Liver (tissue), 9 donors: ENCODE data around the gene ARHGAP12. TPM values are rescaled to one million over a fixed set of nuclear protein-coding genes. Genes with fewer than 3 reads are reported as not detected.

Experiments
- DNase-seq: peaks from one replicate; pipeline ENCODE4 v3.0.0-alpha.2; 2017; ENCODE audit warnings: low spot score
- H3K27ac ChIP-seq, 2 donors: one replicate each; pipeline ENCODE4 v1.7.0; 2013; ENCODE audit warnings: inconsistent platforms in 2 of 2, low read length in 2 of 2, control low read depth in 1 of 2, low read depth in 1 of 2, mild to moderate bottlenecking in 1 of 2
- H3K27me3 ChIP-seq, 4 donors: one replicate each; pipeline versions ENCODE4 v1.6.1 to v1.7.0; 2013; ENCODE audit warnings: low read length in 3 of 4, inconsistent platforms in 1 of 4, mild to moderate bottlenecking in 1 of 4, moderate library complexity in 1 of 4; ENCODE audit not compliant: control insufficient read depth in 4 of 4, insufficient read depth in 4 of 4
- H3K36me3 ChIP-seq, 4 donors: one replicate each; pipeline versions ENCODE4 v1.6.1 to v1.7.0; 2013; ENCODE audit warnings: low read length in 3 of 4, mild to moderate bottlenecking in 3 of 4, low read depth in 1 of 4, moderate library complexity in 1 of 4; ENCODE audit not compliant: control insufficient read depth in 4 of 4, insufficient read depth in 3 of 4
- H3K4me1 ChIP-seq, 4 donors: one replicate each; pipeline versions ENCODE4 v1.6.1 to v1.7.0; 2013; ENCODE audit warnings: low read length in 3 of 4, mild to moderate bottlenecking in 3 of 4, moderate library complexity in 1 of 4; ENCODE audit not compliant: control insufficient read depth in 4 of 4, insufficient read depth in 4 of 4
- H3K4me3 ChIP-seq, 3 donors: one replicate each; pipeline versions ENCODE4 v1.6.1 to v1.7.0; 2013; ENCODE audit warnings: low read length in 3 of 3, control low read depth in 1 of 3, low read depth in 1 of 3, mild to moderate bottlenecking in 1 of 3
- H3K9ac ChIP-seq, 2 donors: one replicate each; pipeline ENCODE4 v1.7.0; 2013; ENCODE audit warnings: low read length in 2 of 2, mild to moderate bottlenecking in 2 of 2, moderate library complexity in 2 of 2, control low read depth in 1 of 2, low read depth in 1 of 2
- H3K9me3 ChIP-seq, 4 donors: one replicate each; pipeline versions ENCODE4 v1.6.1 to v1.7.0; 2013; ENCODE audit warnings: low read length in 3 of 4; ENCODE audit not compliant: control insufficient read depth in 4 of 4
- EGR1 ChIP-seq, 2 donors: IDR thresholded peaks; 2 replicates each; pipeline ENCODE4 v1.6.1; 2016 to 2018; ENCODE audit warnings: antibody characterized with exemption in 2 of 2, low read depth in 2 of 2
- FOXA1 ChIP-seq: IDR thresholded peaks from 2 replicates; pipeline ENCODE4 v1.6.1; 2016; ENCODE audit warnings: antibody characterized with exemption
- GABPA ChIP-seq, 2 donors: IDR thresholded peaks in 1 of 2; conservative IDR thresholded peaks in 1 of 2; 2 replicates each; pipeline ENCODE4 v1.6.1; 2016; ENCODE audit warnings: antibody characterized with exemption in 2 of 2, mild to moderate bottlenecking in 1 of 2, moderate library complexity in 1 of 2
- HNF4G ChIP-seq: IDR thresholded peaks from 2 replicates; pipeline ENCODE4 v1.6.1; 2016; ENCODE audit warnings: antibody characterized with exemption
- JUND ChIP-seq, 2 donors: IDR thresholded peaks; 2 replicates each; pipeline ENCODE4 v1.6.1; 2016; ENCODE audit warnings: antibody characterized with exemption in 2 of 2
- REST ChIP-seq: IDR thresholded peaks from 2 replicates; pipeline ENCODE4 v1.6.1; 2016; ENCODE audit warnings: antibody characterized with exemption, mild to moderate bottlenecking
- RXRA ChIP-seq, 2 donors: IDR thresholded peaks; 2 replicates each; pipeline ENCODE4 v1.6.1; 2017 to 2018; ENCODE audit warnings: antibody characterized with exemption in 2 of 2, mild to moderate bottlenecking in 1 of 2
- TAF1 ChIP-seq: conservative IDR thresholded peaks from 2 replicates; pipeline ENCODE4 v1.6.1; 2016; ENCODE audit warnings: antibody characterized with exemption, mild to moderate bottlenecking
- YY1 ChIP-seq: IDR thresholded peaks from 2 replicates; pipeline ENCODE4 v1.6.1; 2016; ENCODE audit warnings: antibody characterized with exemption, mild to moderate bottlenecking
- WGBS: extraction: QIAGEN DNeasy Blood & Tissue Kit; methylation state at CpG from one replicate; pipeline ENCODE4 v1.1.7; 2013; 5-methylcytosine and 5-hydroxymethylcytosine counted together
- polyA plus RNA-seq, 2 donors: library from polyadenylated mRNA; stranded (reverse) in 1 of 2; unstranded in 1 of 2; fragments of 200-250 nt in 1 of 2; fragments of >200 nt in 1 of 2; fragmentation: Nextera tagmentation in 1 of 2; extraction: Ambion mirVana in 1 of 2; gene quantifications; one replicate each; pipeline versions ENCODE4 v1.2.1 to v1.2.3, GENCODE V29; 2013 to 2015
- total RNA-seq, 2 donors: library from RNA; depleted of rRNA; stranded (reverse); fragments of >200 nt; gene quantifications; one replicate each; pipeline ENCODE4 v1.2.3, GENCODE V29; 2014
- TF ChIP-seq, protein P1 (sequence below): IDR thresholded peaks from 2 replicates; pipeline ENCODE4 v1.6.1; 2016; ENCODE audit warnings: antibody characterized with exemption
- TF ChIP-seq, protein P2 (sequence below): IDR thresholded peaks from 2 replicates; pipeline ENCODE4 v1.6.1; 2016; ENCODE audit warnings: antibody characterized with exemption
- TF ChIP-seq, protein P3 (sequence below): fragments of 150-350 bp; IDR thresholded peaks from 2 replicates; pipeline ENCODE4 v1.5.1; 2017; ENCODE audit warnings: improper control_type of control experiment, low read depth, low read length; ENCODE audit not compliant: missing input control
- donor health status: healthy.
- donor health status: healthy.
- donor health status: healthy.
- donor health status: healthy.
- donor health status: healthy.

The ARHGAP12 gene
- total and polyA plus RNA-seq, 4 donors = 7.0 to 29.1 (median 12.3) TPM

GRCh38 chr10:31778627-31779026 lies 150.0 kb downstream of the ARHGAP12 start:
- no peaks in the 10 kb centered on the region for H3K9me3 ChIP-seq
- 97% methylated on average over 3 of the region's 3 CpGs for WGBS
- no peak for TF ChIP-seq GABPA (IDR thresholded peaks at IDR 0.05 in 1 of 2, conservative IDR thresholded peaks at IDR 0.05 in 1 of 2)
- TF ChIP-seq RXRA (IDR thresholded peaks at IDR 0.05) = no peak

GRCh38 chr10:31776159-31776558 lies 152.5 kb downstream of the ARHGAP12 start:
- TF ChIP-seq, protein P1, sequence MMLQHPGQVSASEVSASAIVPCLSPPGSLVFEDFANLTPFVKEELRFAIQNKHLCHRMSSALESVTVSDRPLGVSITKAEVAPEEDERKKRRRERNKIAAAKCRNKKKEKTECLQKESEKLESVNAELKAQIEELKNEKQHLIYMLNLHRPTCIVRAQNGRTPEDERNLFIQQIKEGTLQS = no peak
- TF ChIP-seq, protein P2, sequence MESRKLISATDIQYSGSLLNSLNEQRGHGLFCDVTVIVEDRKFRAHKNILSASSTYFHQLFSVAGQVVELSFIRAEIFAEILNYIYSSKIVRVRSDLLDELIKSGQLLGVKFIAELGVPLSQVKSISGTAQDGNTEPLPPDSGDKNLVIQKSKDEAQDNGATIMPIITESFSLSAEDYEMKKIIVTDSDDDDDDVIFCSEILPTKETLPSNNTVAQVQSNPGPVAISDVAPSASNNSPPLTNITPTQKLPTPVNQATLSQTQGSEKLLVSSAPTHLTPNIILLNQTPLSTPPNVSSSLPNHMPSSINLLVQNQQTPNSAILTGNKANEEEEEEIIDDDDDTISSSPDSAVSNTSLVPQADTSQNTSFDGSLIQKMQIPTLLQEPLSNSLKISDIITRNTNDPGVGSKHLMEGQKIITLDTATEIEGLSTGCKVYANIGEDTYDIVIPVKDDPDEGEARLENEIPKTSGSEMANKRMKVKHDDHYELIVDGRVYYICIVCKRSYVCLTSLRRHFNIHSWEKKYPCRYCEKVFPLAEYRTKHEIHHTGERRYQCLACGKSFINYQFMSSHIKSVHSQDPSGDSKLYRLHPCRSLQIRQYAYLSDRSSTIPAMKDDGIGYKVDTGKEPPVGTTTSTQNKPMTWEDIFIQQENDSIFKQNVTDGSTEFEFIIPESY = no peak
- TF ChIP-seq YY1 = no peak
- no peak overlapping the region for H3K9ac ChIP-seq
- 95% methylated on average over 5 of the region's 5 CpGs for WGBS
- no peaks in the 10 kb centered on the region for H3K36me3 ChIP-seq
- H3K27me3 ChIP-seq = no peaks in the 10 kb centered on the region
- DNase-seq = no peak
- no peaks in the 10 kb centered on the region for H3K4me1 ChIP-seq
- H3K9me3 ChIP-seq = no peaks in the 10 kb centered on the region
- H3K27ac ChIP-seq = no peak overlapping the region
- H3K4me3 ChIP-seq = no peak overlapping the region

More at GRCh38 chr10:31778627-31779026, 150.0 kb downstream of the ARHGAP12 start:
- Histone ChIP-seq H3K4me1 (no peaks in the 10 kb centered on the region), H3K36me3 (no peaks in the 10 kb centered on the region), H3K9ac (no peak overlapping the region), H3K4me3 (no peak overlapping the region), H3K27ac (no peak overlapping the region), H3K27me3 (no peaks in the 10 kb centered on the region)
- DNase-seq = no peak

DNA sequence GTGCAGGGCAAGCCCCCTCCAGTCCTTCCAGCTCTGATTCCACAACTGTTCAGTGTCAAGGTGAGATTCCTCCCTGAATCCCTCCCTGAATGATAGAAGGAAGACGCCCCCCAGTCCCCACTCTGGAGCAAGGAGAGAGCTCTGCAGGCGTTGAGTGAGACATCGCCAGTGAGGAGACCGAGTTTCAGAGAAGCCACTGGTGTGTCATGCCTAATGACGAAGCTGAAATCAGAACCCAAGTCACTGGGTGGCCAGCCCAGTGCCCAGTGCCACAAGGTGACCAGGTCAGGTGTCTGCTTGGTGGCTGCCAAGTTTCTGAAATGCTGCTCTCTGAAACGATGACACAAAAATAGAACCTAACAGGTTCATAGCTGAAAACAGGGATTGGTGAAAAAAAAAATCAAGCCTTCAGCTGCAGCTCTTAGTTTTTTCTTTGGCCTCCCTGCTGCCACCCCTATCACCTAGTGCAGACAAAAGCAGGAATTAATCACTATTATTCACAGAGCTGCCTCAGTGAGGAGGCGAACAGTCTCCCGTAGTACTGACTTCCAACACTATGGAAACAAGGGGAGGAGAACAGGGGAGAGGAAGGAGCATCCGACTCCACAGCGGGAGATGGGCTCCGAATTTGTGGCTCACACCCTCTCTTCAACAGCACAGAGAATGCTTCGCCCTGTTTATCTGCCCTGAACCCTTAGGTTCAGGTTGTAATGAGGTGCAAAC lies 153.5 kb downstream of the ARHGAP12 start:
- WGBS = 87% methylated on average over 12 of the region's 12 CpGs
- TF ChIP-seq EGR1 (IDR thresholded peaks at IDR 0.05; ENCODE audit: low read depth in 2 of 2) = no peak
- TF ChIP-seq, protein P3, sequence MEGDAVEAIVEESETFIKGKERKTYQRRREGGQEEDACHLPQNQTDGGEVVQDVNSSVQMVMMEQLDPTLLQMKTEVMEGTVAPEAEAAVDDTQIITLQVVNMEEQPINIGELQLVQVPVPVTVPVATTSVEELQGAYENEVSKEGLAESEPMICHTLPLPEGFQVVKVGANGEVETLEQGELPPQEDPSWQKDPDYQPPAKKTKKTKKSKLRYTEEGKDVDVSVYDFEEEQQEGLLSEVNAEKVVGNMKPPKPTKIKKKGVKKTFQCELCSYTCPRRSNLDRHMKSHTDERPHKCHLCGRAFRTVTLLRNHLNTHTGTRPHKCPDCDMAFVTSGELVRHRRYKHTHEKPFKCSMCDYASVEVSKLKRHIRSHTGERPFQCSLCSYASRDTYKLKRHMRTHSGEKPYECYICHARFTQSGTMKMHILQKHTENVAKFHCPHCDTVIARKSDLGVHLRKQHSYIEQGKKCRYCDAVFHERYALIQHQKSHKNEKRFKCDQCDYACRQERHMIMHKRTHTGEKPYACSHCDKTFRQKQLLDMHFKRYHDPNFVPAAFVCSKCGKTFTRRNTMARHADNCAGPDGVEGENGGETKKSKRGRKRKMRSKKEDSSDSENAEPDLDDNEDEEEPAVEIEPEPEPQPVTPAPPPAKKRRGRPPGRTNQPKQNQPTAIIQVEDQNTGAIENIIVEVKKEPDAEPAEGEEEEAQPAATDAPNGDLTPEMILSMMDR = no peak
- no peak for TF ChIP-seq RXRA (IDR thresholded peaks at IDR 0.05)
- no peak for TF ChIP-seq HNF4G
- TF ChIP-seq TAF1 = no peak
- TF ChIP-seq REST = no peak
- no peak for TF ChIP-seq GABPA (IDR thresholded peaks at IDR 0.05 in 1 of 2, conservative IDR thresholded peaks at IDR 0.05 in 1 of 2)
- TF ChIP-seq JUND (IDR thresholded peaks at IDR 0.05) = no peak
- TF ChIP-seq, protein P1 = no peak
- no peak for TF ChIP-seq FOXA1
- no peak overlapping the region for H3K27ac ChIP-seq
- no peaks in the 10 kb centered on the region for H3K27me3 ChIP-seq
- H3K9me3 ChIP-seq = no peaks in the 10 kb centered on the region
- H3K36me3 ChIP-seq = no peaks in the 10 kb centered on the region
- H3K4me1 ChIP-seq = no peaks in the 10 kb centered on the region
- no peak overlapping the region for H3K4me3 ChIP-seq
- no peak overlapping the region for H3K9ac ChIP-seq
- DNase-seq = no peak
